ENCODE data around the gene PHF2. TPM values are rescaled to one million over a fixed set of nuclear protein-coding genes. Genes with fewer than 3 reads are reported as not detected.
A peak's percentile ranks its signal among the peaks of the same experiment; 100 is the strongest.

Gene PHF2
- total and polyA plus RNA-seq, 2 of the 8 experiments (the other 6 are each of a cell fraction or from before 2014, with no cell fraction given) = 3.4 to 9.4 TPM

- Histone ChIP-seq H3K23ac (ENCODE audit: insufficient read length) (no peak overlapping the region), H2AK5ac (ENCODE audit: low read depth, low read length) (peak overlapping the region; percentile 85; the same call in 1 of the 2 replicates), H3K36me3 (ENCODE audit: control insufficient read depth in 2 of 4, insufficient read depth in 4 of 4, low read length in 3 of 4) (no peaks in the 10 kb centered on the region), H3K79me2 (ENCODE audit: control insufficient read depth in 1 of 2, insufficient read depth in 2 of 2, low read length in 2 of 2) (peaks cover 7 to 22% of the 10 kb centered on the region in 2 experiments; a peak in 2 of 4 replicates), H4K8ac (ENCODE audit: extremely low read depth, insufficient read depth, low read length) (no peak overlapping the region), H2BK20ac (ENCODE audit: low read length) (no peak overlapping the region), H3K56ac (replicated peaks; ENCODE audit: insufficient read length, low read depth, low read length) (peak overlapping the region; percentile 99), H3K18ac (ENCODE audit: extremely low read depth, low read length) (no peak overlapping the region), H2BK12ac (ENCODE audit: low read depth, low read length) (no peak overlapping the region), H3K79me1 (ENCODE audit: low read depth, low read length) (peaks cover 5% of the 10 kb centered on the region; the same call in 1 of the 2 replicates), H3K4ac (replicated peaks; ENCODE audit: insufficient read length, low read depth, low read length) (no peak overlapping the region), H2BK15ac (ENCODE audit: low read length) (no peak overlapping the region; the same call in 1 of the 2 replicates), H3K4me2 (ENCODE audit: insufficient read depth in 1 of 2, low read depth in 2 of 2, low read length in 2 of 2) (no peak overlapping the region), H3K23me2 (ENCODE audit: low read depth, low read length) (peaks cover 11% of the 10 kb centered on the region; the same call in 1 of the 2 replicates), H3K9me3 (ENCODE audit: insufficient read depth in 2 of 2, low read depth in 1 of 2, low read length in 1 of 2) (no peaks in the 10 kb centered on the region; a peak in 2 of 4 replicates), H2BK120ac (replicated peaks; ENCODE audit: low read depth, low read length) (no peak overlapping the region), H4K91ac (replicated peaks; ENCODE audit: insufficient read length, low read length) (peak overlapping the region; percentile 74), H3K14ac (ENCODE audit: insufficient read length) (no peak overlapping the region), H2AFZ (ENCODE audit: low read length) (no peak overlapping the region), H4K5ac (ENCODE audit: insufficient read length, low read depth, low read length) (no peak overlapping the region), H3K27ac (ENCODE audit: low read depth, low read length) (no peak overlapping the region), H3K27me3 (replicated peaks in 1 of 4; ENCODE audit: control insufficient read depth in 3 of 4, extremely low read depth in 1 of 4, insufficient read depth in 3 of 4, low read length in 3 of 4) (no peaks in the 10 kb centered on the region), H2BK5ac (ENCODE audit: low read depth, low read length) (no peak overlapping the region; the same call in 1 of the 2 replicates), H3K4me1 (replicated peaks in 1 of 4; ENCODE audit: control insufficient read depth in 3 of 4, insufficient read depth in 4 of 4, low read length in 3 of 4) (peaks cover 0 to 14% (median 1%) of the 10 kb centered on the region in 4 experiments; a peak in 4 of 7 replicates), H4K20me1 (replicated peaks in 1 of 2; ENCODE audit: control insufficient read depth in 1 of 2, insufficient read depth in 2 of 2, low read length in 2 of 2) (peaks cover 0 to 16% of the 10 kb centered on the region in 2 experiments), H3K9ac (replicated peaks in 1 of 4; ENCODE audit: extremely low read depth in 1 of 4, low read depth in 3 of 4, low read length in 3 of 4) (no peak overlapping the region), H3K4me3 (ENCODE audit: extremely low read depth in 1 of 4, insufficient read depth in 2 of 4, low read depth in 3 of 4, low read length in 4 of 4) (no peak overlapping the region)
- TF ChIP-seq SIRT6 (IDR thresholded peaks at IDR 0.05; ENCODE audit: low read length) = no peak
- DNase-seq (ENCODE audit: low read depth in 1 of 2, low spot score in 2 of 2) (no peak), FAIRE-seq (no peak)
- WGBS, 2 experiments (ENCODE audit: extremely low coverage in 1 of 2, insufficient coverage in 1 of 2, insufficient read length in 1 of 2, insufficient replicate concordance in 2 of 2, low coverage in 1 of 2, low lambda C conversion rate in 2 of 2, missing lambda C conversion rate in 1 of 2) = 70% methylated on average over 5 of the region's 5 CpGs; no CpG with 5 or more reads in 1 of the 2 experiments
- ChIA-PET POLR2A (ENCODE audit: partially characterized antibody) (interaction anchor here (3.1 kb wide), 1 partner anchor 14 kb away, joined by 15 read pairs; no protein-coding TSS in a partner anchor), CTCF (ENCODE audit: partially characterized antibody) (interaction anchor here (0.9 kb wide), 1 partner anchor 53 kb away, joined by 3 read pairs; no protein-coding TSS in a partner anchor)
These were observed 38.6 kb downstream of the PHF2 start for GRCh38 chr9:93614830-93615468.

Measured in H1 (cell line).